Heart right ventricle (tissue), 16 donors: ENCODE measurements around the gene PLEKHG4B. TPM values are rescaled to one million over a fixed set of nuclear protein-coding genes. Genes with fewer than 3 reads are reported as not detected.
A peak's percentile ranks its signal among the peaks of the same experiment; 100 is the strongest.

Source experiments
- ATAC-seq, 8 donors: fragments of 200-7000 bp; cut with Tn5 transposase; one replicate each; pipeline ENCODE4 v1.9.1; 2020; ENCODE audit warnings: mild to moderate bottlenecking in 8 of 8, moderate library complexity in 8 of 8, moderate number of reproducible peaks in 1 of 8
- DNase-seq, 2 donors: peaks; one replicate each; pipeline ENCODE4 v3.0.0-alpha.2; 2020
- H3K27ac ChIP-seq, 10 donors: fragments of 200-600 bp; sonication (generic) in 2 of 10; one replicate each; pipeline versions ENCODE4 v1.5.0 to v1.8.0; 2020 to 2022; ENCODE audit warnings: mild to moderate bottlenecking in 3 of 10
- H3K27me3 ChIP-seq, 7 donors: fragments of 200-600 bp; one replicate each; pipeline ENCODE4 v1.8.0; 2021 to 2022; ENCODE audit warnings: mild to moderate bottlenecking in 2 of 7
- H3K36me3 ChIP-seq, 9 donors: fragments of 200-600 bp; sonication (generic) in 1 of 9; one replicate each; pipeline versions ENCODE4 v1.5.0 to v1.8.0; 2020 to 2022; ENCODE audit warnings: mild to moderate bottlenecking in 2 of 9
- H3K4me1 ChIP-seq, 9 donors: fragments of 200-600 bp; sonication (generic) in 1 of 9; one replicate each; pipeline versions ENCODE4 v1.5.0 to v1.8.0; 2020 to 2022; ENCODE audit warnings: mild to moderate bottlenecking in 4 of 9
- H3K4me3 ChIP-seq, 10 donors: fragments of 200-600 bp; sonication (generic) in 2 of 10; one replicate each; pipeline versions ENCODE4 v1.5.0 to v1.8.0; 2020 to 2022; ENCODE audit warnings: mild to moderate bottlenecking in 7 of 10, moderate library complexity in 2 of 10
- H3K9me3 ChIP-seq, 11 donors: fragments of 200-600 bp in 10 of 11; sonication (generic) in 2 of 11; one replicate each; pipeline versions ENCODE4 v1.5.0 to v1.8.0; 2013 to 2022; ENCODE audit warnings: mild to moderate bottlenecking in 2 of 11, control low read depth in 1 of 11, moderate library complexity in 1 of 11
- CTCF ChIP-seq, 9 donors: fragments of 200-600 bp; sonication (generic) in 2 of 9; IDR thresholded peaks; one replicate each; pipeline versions ENCODE4 v1.5.0 to v1.8.0; 2021 to 2022; ENCODE audit warnings: antibody characterized with exemption in 9 of 9, mild to moderate bottlenecking in 5 of 9, moderate library complexity in 1 of 9
- WGBS, 2 donors: extraction: QIAGEN DNeasy Blood & Tissue Kit; methylation state at CpG; one replicate each; pipeline ENCODE4 v1.1.7; 2013; ENCODE audit warnings: inconsistent platforms in 1 of 2; 5-methylcytosine and 5-hydroxymethylcytosine counted together
- intact Hi-C, 10 donors: fragments of 100-400 bp; cut with DNase I; formaldehyde crosslinking; loops; one replicate each; pipeline versions ENCODE4 v1.11.1 to v1.14.2; 2022
- polyA plus RNA-seq, 2 donors: library from polyadenylated mRNA; stranded (reverse); fragments of 200-250 nt; gene quantifications; one replicate each; pipeline ENCODE4 v1.2.3, GENCODE V29; 2013
- total RNA-seq, 10 donors: library from RNA; stranded (reverse); fragmentation: NEBNext Ultra II Directional in 3 of 10; extraction: Animal tissue kit (Norgen Biotek cat#: 25700) in 3 of 10; gene quantifications; one replicate each; pipeline versions ENCODE4 v1.2.1 to v1.2.4, GENCODE V29; 2021 to 2023
- donor health status: Arrhythmogenic right ventricular cardiomyopathy.
- donor health status: ischemic (EF 13 %, LVEDD 7.1; RV severe dilation, severe dysfunction).
- donor health status: healthy with polysubstance abuse.
- donor health status: DM: no; HTN: yes; CAD: no.
- donor health status: DM: no; HTN: no; CAD: no.
- donor health status: ischemic (EF 25% LVEDD 6.9; RV normal size, moderate dysfunction).
- donor health status: ischemic (EF 25% LVEDD 5.7; RV mildly dilated, moderate dysfunction).
- donor health status: healthy.
- donor health status: DM: yes; HTN: yes; CAD: no.
- donor health status: Ischemic cardiomyopathy.
- donor health status: ischemic (EF 35%, LVEDD 5.7; RV mildly dilated, moderate dysfunction).
- donor health status: nonischemic (EF 11% LVEDD 7.7; RV severe dilation, severe dysfunction).
- donor health status: DM: yes; HTN: yes; CAD: no.
- donor health status: PGD.
- donor health status: ischemic (EF 29% LVEDD 5.4; RV normal size, mild dysfunction).
- donor health status: nonischemic (EF 23%, LVEDD 6.1; RV moderate dilation, normal function).

PLEKHG4B gene
- total and polyA plus RNA-seq, 12 donors: under 0.01 to 0.14 (median 0.05) TPM; not detected in 8

- Histone ChIP-seq H3K4me3 (no peak overlapping the region), H3K27me3 (peaks cover 0 to 27% (median 7%) of the 10 kb centered on the region in 7 donors), H3K9me3 (no peaks in the 10 kb centered on the region), H3K4me1 (peaks cover 6 to 51% (median 27%) of the 10 kb centered on the region in 9 donors), H3K36me3 (peaks cover 0 to 4% (median 0%) of the 10 kb centered on the region in 9 donors), H3K27ac (peak overlapping the region; percentile 58 to 97 (median 91))
- no peak for TF ChIP-seq CTCF (IDR thresholded peaks at IDR 0.05)
- 37 to 47% methylated on average over 11 of the region's 11 CpGs for WGBS, 2 donors
- no peak for ATAC-seq
- DNase-seq: no peak
- intact Hi-C loops: loop anchor here in 2 of 10 donors (2.0 to 5.0 kb wide), 2 partner anchors 29 to 242 kb away; partner anchors contain the start of genes CCDC127 (in 2 of the 2) and SDHA (in 2 of the 2)
Observed at GRCh38 chr5:189976-190365, 98.0 kb downstream of the PLEKHG4B start.

- intact Hi-C loops: no loop called here
- TF ChIP-seq CTCF (IDR thresholded peaks at IDR 0.05): no peak
- no peak for DNase-seq
- 29 to 43% methylated on average over 16 of the region's 16 CpGs for WGBS, 2 donors
- no peaks in the 10 kb centered on the region for H3K9me3 ChIP-seq
- peaks cover 0 to 4% (median 0%) of the 10 kb centered on the region in 9 donors for H3K36me3 ChIP-seq
- peak overlapping the region in 5 of 10 donors; percentile 38 to 49 (median 48) for H3K4me3 ChIP-seq
- H3K27ac ChIP-seq: peak overlapping the region; percentile 58 to 97 (median 91)
- peak in 3 of 8 donors; percentile 11 to 29 (median 12) for ATAC-seq
- H3K27me3 ChIP-seq: peaks cover 0 to 27% (median 7%) of the 10 kb centered on the region in 7 donors
- H3K4me1 ChIP-seq: peaks cover 6 to 56% (median 27%) of the 10 kb centered on the region in 9 donors
Observed at GRCh38 chr5:190366-191035, 98.5 kb downstream of the PLEKHG4B start.

- ATAC-seq: peak; percentile 54 to 83 (median 78)
- peak; percentile 74 to 79 for DNase-seq
- Histone ChIP-seq H3K4me1 (peaks cover 6 to 64% (median 27%) of the 10 kb centered on the region in 9 donors), H3K9me3 (no peaks in the 10 kb centered on the region), H3K4me3 (peak within 1 kb of the TSS; percentile 22 to 49 (median 42)), H3K27ac (peak within 1 kb of the TSS; percentile 58 to 97 (median 91)), H3K27me3 (peaks cover 0 to 27% (median 7%) of the 10 kb centered on the region in 7 donors), H3K36me3 (peaks cover 0 to 4% (median 0%) of the 10 kb centered on the region in 9 donors)
- no peak for TF ChIP-seq CTCF (IDR thresholded peaks at IDR 0.05)
- 12 to 19% methylated on average over 56 of the region's 56 CpGs for WGBS, 2 donors
- intact Hi-C loops: no loop called here
Observed at GRCh38 chr5:191036-191948, 99.3 kb downstream of the PLEKHG4B start, which contains the start of gene LRRC14B. LRRC14B (plus strand) TSS chr5:191495; CDS start chr5:191539, 44 bp downstream.
